ENCODE results near the gene CHAF1B. TPM values are rescaled to one million over a fixed set of nuclear protein-coding genes. Genes with fewer than 3 reads are reported as not detected.

CHAF1B gene
- total RNA-seq, 1 experiment from 2014 or later: 18.7 TPM

DNA sequence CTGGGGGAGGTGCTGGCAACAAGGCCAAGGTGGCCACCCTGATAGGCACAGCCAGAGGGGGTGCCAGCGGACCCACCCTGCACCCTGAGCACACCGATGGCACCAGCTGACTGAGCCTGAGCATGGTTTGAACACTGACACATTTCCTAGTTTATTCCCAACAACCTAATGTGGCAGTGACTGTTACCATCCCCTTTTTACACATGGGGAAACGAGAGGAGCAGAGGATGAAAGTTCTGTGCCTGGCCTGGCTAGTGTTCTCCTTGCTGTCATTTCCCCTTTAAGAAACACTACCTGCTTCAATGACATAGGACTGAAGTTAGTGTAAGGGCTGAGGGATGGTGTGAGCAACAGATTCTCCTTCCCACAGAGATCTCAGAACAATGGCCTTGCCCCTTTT, 79.4 kb downstream of the CHAF1B start:
- Mint-ChIP-seq H3K27me3 (ENCODE audit: insufficient read depth, unreplicated experiment) (no peaks in the 10 kb centered on the region), H3K4me1 (ENCODE audit: low read depth, unreplicated experiment) (no peaks in the 10 kb centered on the region), H3K36me3 (ENCODE audit: insufficient read depth, unreplicated experiment) (no peaks in the 10 kb centered on the region), H3K4me3 (ENCODE audit: unreplicated experiment) (no peak overlapping the region), H3K27ac (ENCODE audit: unreplicated experiment) (no peak overlapping the region), H3K9me3 (ENCODE audit: unreplicated experiment) (no peaks in the 10 kb centered on the region)
- TF ChIP-seq CTCF (IDR thresholded peaks at IDR 0.05; ENCODE audit: insufficient read depth in 1 of 2, low read depth in 1 of 2, low read length in 1 of 2, severe bottlenecking in 1 of 2, unreplicated experiment in 1 of 2): no peak
- Histone ChIP-seq H3K27me3 (replicated peaks; ENCODE audit: control insufficient read depth, insufficient read depth, low read length) (no peaks in the 10 kb centered on the region), H3K4me3 (ENCODE audit: low read depth, low read length) (no peak overlapping the region), H3K4me1 (no peaks in the 10 kb centered on the region), H3K9me3 (no peaks in the 10 kb centered on the region), H3K36me3 (ENCODE audit: control insufficient read depth, insufficient read depth, low read length) (no peaks in the 10 kb centered on the region)
- no peak for DNase-seq
- CTCF ChIA-PET: no interaction called here
- intact Hi-C loops (cut with micrococcal nuclease; ENCODE audit: unreplicated experiment): no loop called here
- POLR2A ChIA-PET: no interaction called here
- BruUV-seq (replicated peaks): no TSS peak

DNA sequence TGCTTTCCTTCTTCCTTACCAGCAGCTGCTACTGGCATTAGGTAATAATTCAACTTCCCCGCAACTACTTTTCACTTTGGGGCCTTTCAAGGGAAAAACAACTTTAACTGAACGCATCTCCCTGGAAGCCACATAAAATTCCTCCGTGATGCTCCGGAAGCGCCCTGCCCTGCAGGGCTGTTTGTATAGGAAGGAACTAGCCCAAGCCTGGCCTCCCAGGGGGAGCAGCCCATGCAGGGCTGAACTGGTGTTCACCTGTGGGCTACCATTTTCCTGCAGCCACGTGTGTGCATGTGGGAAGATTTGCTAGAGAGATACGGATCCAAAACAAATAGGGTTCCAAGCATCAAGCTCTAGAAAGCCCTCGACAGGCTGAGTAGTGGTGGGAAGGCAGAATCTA, 80.3 kb downstream of the CHAF1B start:
- no TSS peak for BruUV-seq (replicated peaks)
- no peak for TF ChIP-seq CTCF (IDR thresholded peaks at IDR 0.05; ENCODE audit: insufficient read depth in 1 of 2, low read depth in 1 of 2, low read length in 1 of 2, severe bottlenecking in 1 of 2, unreplicated experiment in 1 of 2)
- H3K9me3 Mint-ChIP-seq (ENCODE audit: unreplicated experiment): no peaks in the 10 kb centered on the region
- DNase-seq: no peak
- H3K27ac Mint-ChIP-seq (ENCODE audit: unreplicated experiment): no peak overlapping the region
- H3K4me1 Mint-ChIP-seq (ENCODE audit: low read depth, unreplicated experiment): no peaks in the 10 kb centered on the region
- ChIA-PET CTCF (no interaction called here), POLR2A (no interaction called here)
- Histone ChIP-seq H3K27me3 (replicated peaks; ENCODE audit: control insufficient read depth, insufficient read depth, low read length) (no peaks in the 10 kb centered on the region), H3K4me1 (no peaks in the 10 kb centered on the region), H3K4me3 (ENCODE audit: low read depth, low read length) (no peak overlapping the region), H3K9me3 (no peaks in the 10 kb centered on the region), H3K36me3 (ENCODE audit: control insufficient read depth, insufficient read depth, low read length) (no peaks in the 10 kb centered on the region)
- no peaks in the 10 kb centered on the region for H3K36me3 Mint-ChIP-seq (ENCODE audit: insufficient read depth, unreplicated experiment)
- intact Hi-C loops (cut with micrococcal nuclease; ENCODE audit: unreplicated experiment): no loop called here
- H3K27me3 Mint-ChIP-seq (ENCODE audit: insufficient read depth, unreplicated experiment): no peaks in the 10 kb centered on the region
- no peak overlapping the region for H3K4me3 Mint-ChIP-seq (ENCODE audit: unreplicated experiment)

DNA sequence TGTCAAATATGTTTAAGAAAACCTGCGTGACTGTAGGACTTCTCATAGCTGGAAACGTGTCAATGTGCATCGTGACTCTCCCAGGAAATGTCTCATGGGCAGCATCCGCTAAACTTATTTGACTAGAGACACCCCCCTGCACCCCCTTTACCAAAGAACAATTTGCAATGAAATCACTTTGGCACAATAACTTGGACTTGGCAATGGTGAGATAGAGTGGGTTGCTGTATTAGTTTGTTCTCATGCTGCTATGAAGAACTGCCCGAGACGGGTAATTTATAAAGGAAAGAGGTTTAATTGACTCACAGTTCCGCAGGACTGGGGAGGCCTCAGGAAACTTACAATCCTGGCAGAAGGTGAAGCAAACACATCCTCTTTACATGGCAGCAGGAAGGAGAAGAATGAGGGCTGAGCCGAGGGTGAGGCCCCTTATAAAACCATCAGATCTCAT, 80.9 kb downstream of the CHAF1B start:
- Histone ChIP-seq H3K4me3 (ENCODE audit: low read depth, low read length) (no peak overlapping the region), H3K27me3 (replicated peaks; ENCODE audit: control insufficient read depth, insufficient read depth, low read length) (no peaks in the 10 kb centered on the region), H3K9me3 (no peaks in the 10 kb centered on the region), H3K36me3 (ENCODE audit: control insufficient read depth, insufficient read depth, low read length) (no peaks in the 10 kb centered on the region), H3K4me1 (0 out of 2 replicates have a peak, but pooled peaks cover 2% of the 10 kb centered on the region)
- intact Hi-C loops (cut with micrococcal nuclease; ENCODE audit: unreplicated experiment): no loop called here
- TF ChIP-seq CTCF (IDR thresholded peaks at IDR 0.05; ENCODE audit: insufficient read depth in 1 of 2, low read depth in 1 of 2, low read length in 1 of 2, severe bottlenecking in 1 of 2, unreplicated experiment in 1 of 2): no peak
- Mint-ChIP-seq H3K4me1 (ENCODE audit: low read depth, unreplicated experiment) (peaks cover 3% of the 10 kb centered on the region), H3K9me3 (ENCODE audit: unreplicated experiment) (no peaks in the 10 kb centered on the region), H3K27me3 (ENCODE audit: insufficient read depth, unreplicated experiment) (no peaks in the 10 kb centered on the region), H3K27ac (ENCODE audit: unreplicated experiment) (no peak overlapping the region), H3K4me3 (ENCODE audit: unreplicated experiment) (no peak overlapping the region), H3K36me3 (ENCODE audit: insufficient read depth, unreplicated experiment) (no peaks in the 10 kb centered on the region)
- POLR2A ChIA-PET: no interaction called here
- BruUV-seq (replicated peaks): no TSS peak
- CTCF ChIA-PET: no interaction called here
- DNase-seq: no peak

Other genes with a start within 250 kb of the CHAF1B start
- 15.9 and 16.7 TPM in 2 replicates for gene DOP1B, start 228.6 kb upstream of the CHAF1B start, total RNA-seq (2022)
- 21.6 and 23.3 TPM in 2 replicates for gene MORC3, start 65.2 kb upstream of the CHAF1B start, total RNA-seq (2022)
- gene CLDN14, start 94.7 kb downstream of the CHAF1B start, total RNA-seq (2022): not detected in 2 replicates